DMS 273 treated with DMSO at 0.1 percent for 48 hours (cell line): ENCODE measurements around the gene TXLNG.

Source experiments
- DNase-seq: peaks from one replicate; lab custom pipeline; 2025; lab: John Stamatoyannopoulos, UW

TXLNG gene

GRCh38 chrX:16785247-16786138, 773 bp upstream of the TXLNG start:
- no peak for DNase-seq

- DNase-seq, result no peak
Observed at GRCh38 chrX:16786791-16787735, 797 bp downstream of the TXLNG start.

DNA sequence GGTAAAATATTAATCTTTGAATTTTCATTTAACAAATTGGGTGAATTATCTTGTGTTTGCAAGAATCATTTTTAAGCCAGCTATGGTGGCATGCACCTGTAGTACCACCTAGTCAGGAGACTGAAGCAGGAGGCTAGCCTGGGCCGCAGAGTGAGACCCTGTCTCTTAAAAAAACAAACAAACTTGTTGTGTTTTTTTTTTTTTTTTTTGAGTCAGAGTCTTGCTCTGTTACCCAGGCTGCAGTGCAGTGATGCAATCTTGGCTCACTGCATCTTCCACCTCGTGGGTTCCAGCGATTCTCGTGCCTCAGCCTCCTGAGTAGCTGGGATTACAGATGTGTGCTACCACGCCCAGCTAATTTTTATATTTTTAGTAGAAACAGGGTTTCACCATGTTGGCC, 2.2 kb downstream of the TXLNG start:
- DNase-seq, result no peak

DNA sequence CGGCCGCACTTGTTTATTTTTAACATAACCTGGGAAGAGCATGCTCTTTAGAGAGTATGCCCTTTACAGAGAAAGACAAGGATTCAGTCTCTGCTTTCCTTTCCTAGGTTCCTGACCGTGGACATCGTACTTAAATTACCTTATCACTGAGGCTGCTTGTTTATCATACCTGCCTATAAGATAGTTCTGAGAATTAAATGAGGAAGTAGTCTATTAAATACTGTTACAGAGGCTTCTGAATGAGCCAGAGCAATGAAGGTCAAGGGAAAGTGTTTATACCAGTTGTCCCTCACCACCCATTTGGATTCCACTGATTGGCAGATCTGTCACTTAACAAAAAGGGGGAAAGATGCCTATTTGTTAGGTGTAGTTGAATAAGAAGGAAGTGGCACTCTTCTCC, 10.0 kb downstream of the TXLNG start:
- no peak for DNase-seq

GRCh38 chrX:16797358-16797757, 11.1 kb downstream of the TXLNG start:
- DNase-seq, result no peak

GRCh38 chrX:16797841-16798240, 11.6 kb downstream of the TXLNG start:
- no peak for DNase-seq

- no peak for DNase-seq
Observed at GRCh38 chrX:16804923-16805464, 18.7 kb downstream of the TXLNG start.

DNA sequence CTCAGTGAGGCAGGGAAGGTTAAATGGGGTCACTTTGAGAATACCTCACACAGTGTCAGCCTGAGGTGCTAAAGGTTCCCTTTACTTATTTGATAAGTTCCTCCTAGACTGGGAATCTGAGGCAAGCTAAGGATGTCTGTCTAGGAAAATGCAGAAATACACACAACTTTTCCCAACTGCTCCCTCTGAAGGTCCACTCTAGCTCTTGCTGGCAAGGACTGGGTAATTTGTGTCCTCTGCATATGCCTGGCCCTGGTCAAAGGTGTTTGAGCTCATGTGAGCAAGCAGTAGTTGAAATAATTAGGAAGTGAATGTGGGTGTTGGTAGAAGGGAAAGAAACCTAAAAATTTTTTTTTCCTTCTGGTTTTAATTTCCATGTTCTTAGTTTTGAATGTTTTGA, 21.3 kb downstream of the TXLNG start:
- DNase-seq, result no peak

DNA sequence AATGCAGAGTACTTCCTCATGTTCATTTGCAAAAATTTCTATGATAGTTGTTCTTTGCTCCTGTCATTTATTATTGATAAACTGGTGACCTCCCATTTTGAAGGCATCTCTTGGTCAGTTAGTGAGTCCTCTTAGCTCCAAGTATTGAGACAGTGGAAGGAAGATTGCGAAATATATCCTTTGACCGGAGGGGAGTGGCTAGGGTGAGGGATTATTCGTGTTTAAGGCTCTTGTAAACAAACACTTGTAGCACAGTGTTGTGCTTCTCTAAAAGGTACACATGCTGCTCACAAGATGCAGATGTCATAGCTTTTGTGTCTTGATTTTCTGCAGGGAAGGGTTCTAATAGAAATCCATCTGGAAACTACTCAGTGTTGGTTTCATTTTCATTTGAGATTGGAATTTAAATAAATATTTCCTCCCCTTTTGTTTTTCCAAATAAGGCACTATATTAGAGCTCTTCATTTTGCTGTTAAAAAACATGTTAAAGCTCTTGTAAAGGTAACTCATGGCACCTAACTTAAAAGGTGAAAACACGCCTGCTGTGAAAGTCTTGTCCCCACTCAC, 21.8 kb downstream of the TXLNG start:
- DNase-seq, result no peak

- DNase-seq, result no peak
Observed at GRCh38 chrX:16814597-16814996, 28.3 kb downstream of the TXLNG start.

- DNase-seq, result no peak
Observed at GRCh38 chrX:16819634-16820033, 33.4 kb downstream of the TXLNG start.

DNA sequence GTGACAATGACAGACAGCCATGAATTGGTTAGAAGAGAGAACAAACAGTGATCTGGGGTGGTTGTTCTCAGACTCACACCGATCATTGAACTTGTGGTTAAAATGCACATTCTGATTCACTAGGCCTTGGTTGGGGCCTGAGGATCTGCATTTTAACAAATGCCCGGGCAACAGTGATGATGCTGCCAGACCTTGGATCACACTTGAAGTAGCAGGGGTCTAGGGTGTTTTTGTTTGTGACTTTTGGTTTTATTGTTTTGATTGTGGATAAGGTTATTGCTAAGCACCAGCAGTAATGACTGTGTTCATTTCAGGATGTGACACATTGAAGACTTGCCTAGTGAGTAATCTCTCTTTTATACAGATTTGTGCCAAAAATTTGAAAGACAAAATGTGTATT, 36.5 kb downstream of the TXLNG start:
- no peak for DNase-seq

- DNase-seq, result no peak
Observed at GRCh38 chrX:16825264-16826035, 39.2 kb downstream of the TXLNG start.

GRCh38 chrX:16826207-16826606, 39.9 kb downstream of the TXLNG start:
- DNase-seq, result peak; percentile 46

- no peak for DNase-seq
Observed at GRCh38 chrX:16827225-16827624, 41.0 kb downstream of the TXLNG start.

DNA sequence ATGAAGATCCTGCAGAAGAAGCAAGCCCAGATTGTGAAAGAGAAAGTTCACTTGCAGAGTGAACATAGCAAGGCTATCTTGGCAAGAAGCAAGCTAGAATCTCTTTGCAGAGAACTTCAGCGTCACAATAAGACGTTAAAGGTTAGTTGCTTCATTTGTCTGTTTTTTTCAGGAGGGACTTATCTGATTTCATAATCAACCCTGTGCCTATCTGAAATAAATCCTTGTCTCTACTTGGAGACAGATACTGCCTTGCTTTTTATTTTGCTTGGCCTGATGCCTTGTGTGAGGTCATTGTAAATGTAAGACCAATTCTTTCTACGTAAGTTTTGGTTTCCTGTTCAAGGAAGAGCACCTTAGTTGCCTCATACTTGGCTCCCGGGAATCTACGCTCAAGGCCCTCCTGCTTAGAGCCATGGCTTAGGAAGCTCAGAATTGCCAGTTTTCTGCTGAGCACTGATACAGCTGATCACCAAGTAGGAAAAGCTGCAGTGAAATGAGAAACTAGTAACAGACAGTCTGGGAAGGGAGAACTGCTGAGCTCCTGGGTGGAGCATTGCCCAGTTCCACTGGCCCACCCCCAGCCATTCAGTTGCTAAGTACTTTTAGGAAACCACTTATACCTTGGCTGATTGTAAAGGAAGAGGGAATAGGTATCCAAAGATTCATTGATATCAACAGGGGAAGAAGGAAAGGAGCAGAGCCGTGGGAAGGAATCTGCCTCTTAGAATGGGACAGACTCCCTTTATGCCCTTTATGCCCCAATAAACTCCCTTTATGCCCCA, 42.0 kb downstream of the TXLNG start:
- no peak for DNase-seq

- DNase-seq, result no peak
Observed at GRCh38 chrX:16832301-16832700, 46.0 kb downstream of the TXLNG start.

GRCh38 chrX:16834806-16835205, 48.5 kb downstream of the TXLNG start:
- no peak for DNase-seq

- no peak for DNase-seq
Observed at GRCh38 chrX:16836371-16836770, 50.1 kb downstream of the TXLNG start.

DNA sequence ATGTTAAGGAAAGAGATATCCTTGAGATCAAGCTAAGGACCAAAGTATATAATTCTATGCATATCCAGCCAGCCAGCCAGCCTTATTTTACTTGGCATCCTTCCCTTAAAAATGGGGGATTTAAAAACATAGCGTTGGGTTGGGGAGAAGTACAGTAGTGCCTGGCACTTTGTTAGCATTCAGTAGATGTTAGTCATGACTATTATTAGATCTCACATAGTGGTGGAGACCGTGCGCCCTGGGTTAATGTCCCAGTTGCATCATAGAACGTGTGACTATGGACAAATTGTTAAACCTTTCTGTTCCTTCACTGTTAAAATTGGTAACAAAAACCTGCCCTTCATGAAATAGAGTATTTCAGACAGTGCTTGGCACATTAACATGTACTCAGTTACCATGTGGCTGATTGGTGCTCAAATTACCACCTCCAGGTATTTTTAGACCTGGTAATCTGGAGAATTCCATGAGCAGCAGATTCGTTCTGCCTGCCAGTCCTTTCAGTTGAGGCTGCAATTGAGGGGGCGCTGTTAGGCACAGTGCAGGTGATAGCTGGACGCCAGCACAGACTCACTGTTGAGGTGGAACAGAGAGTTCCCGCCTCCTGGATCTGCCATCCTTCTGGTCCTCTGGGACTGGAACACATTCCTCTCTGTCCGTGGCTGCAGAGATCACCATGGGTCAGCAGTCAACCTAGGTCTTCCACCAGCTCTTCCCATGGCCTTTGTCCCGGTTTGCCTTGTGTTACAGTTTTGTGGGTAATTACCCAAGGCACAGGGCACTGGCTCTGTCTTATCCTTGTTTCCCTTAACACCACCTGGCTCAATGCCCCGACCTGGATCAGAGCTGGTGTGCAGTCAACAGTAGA, 52.2 kb downstream of the TXLNG start:
- DNase-seq, result no peak
